Stimulated activated naive B cell treated with anti-CD40 and anti-IgM and Interleukin-4, amounts not matched to agents 10 μg/mL and 1 μg/mL and 100 μg/mL, for 72 hours (primary cell): ENCODE data around the gene NAA16.

Source experiments
- ATAC-seq, 2 donors: fragments of 150-1000 bp; cut with Tn5 transposase; replicated peaks; 2 replicates each; pipeline ENCODE4 v1.10.0; 2021; ENCODE audit warnings: moderate library complexity in 1 of 2
- DNase-seq: peaks from one replicate; pipeline ENCODE4 v3.0.0; 2021
- H3K27ac Mint-ChIP-seq: one replicate; pipeline ENCODE4 v1.8.0; 2022; ENCODE audit warnings: mild to moderate bottlenecking, mixed read lengths
- H3K27me3 Mint-ChIP-seq, 2 donors: one replicate each; pipeline ENCODE4 v1.8.0; 2022; ENCODE audit warnings: mixed read lengths in 2 of 2
- H3K36me3 Mint-ChIP-seq, 2 donors: one replicate each; pipeline ENCODE4 v1.8.0; 2022; ENCODE audit warnings: mixed read lengths in 2 of 2, mild to moderate bottlenecking in 1 of 2
- H3K4me1 Mint-ChIP-seq, 2 donors: one replicate each; pipeline ENCODE4 v1.8.0; 2022; ENCODE audit warnings: mixed read lengths in 2 of 2, mild to moderate bottlenecking in 1 of 2
- H3K4me3 Mint-ChIP-seq, 2 donors: one replicate each; pipeline ENCODE4 v1.8.0; 2022; ENCODE audit warnings: mild to moderate bottlenecking in 2 of 2, mixed read lengths in 2 of 2, moderate library complexity in 1 of 2
- H3K9me3 Mint-ChIP-seq, 2 donors: one replicate each; pipeline ENCODE4 v1.8.0; 2022; ENCODE audit warnings: mixed read lengths in 2 of 2, mild to moderate bottlenecking in 1 of 2

The NAA16 gene

DNA sequence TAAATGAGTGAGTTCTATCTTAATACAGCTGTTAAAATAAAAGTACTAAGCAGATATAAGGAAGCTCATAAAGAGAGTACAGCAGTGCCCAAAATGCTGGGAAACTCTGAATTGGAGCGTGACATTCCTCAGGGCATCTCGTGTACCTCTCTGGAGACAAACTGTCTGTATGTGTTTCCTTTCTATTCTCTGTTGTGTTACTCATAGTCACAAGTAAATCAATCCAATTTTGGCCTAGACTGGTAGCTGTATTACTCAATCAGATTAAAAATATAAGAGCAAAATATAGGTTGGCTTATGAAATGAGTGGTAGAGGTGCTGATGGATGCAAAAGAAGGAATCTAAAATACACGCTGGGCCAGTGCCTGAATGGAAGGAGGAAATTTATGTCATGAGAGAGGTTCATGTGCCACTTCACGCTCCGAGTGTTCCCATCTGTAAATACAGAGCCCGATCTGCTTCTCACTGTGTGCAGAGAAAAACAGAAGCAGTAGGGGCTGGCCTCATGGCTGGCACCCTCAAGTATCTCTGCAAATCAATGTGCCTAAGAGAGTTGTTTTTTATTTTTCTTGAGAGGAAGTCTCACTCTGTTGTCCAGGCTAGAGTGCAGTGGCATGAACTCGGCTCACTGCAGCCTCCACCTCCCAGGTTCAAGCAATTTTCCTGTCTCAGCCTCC, 87.6 kb downstream of the NAA16 start:
- peaks cover 0 to 2% of the 10 kb centered on the region in 2 donors for H3K36me3 Mint-ChIP-seq
- H3K4me1 Mint-ChIP-seq: no peaks in the 10 kb centered on the region
- ATAC-seq (no peak), DNase-seq (no peak)
- H3K4me3 Mint-ChIP-seq: no peak overlapping the region
- no peak overlapping the region for H3K27ac Mint-ChIP-seq
- H3K9me3 Mint-ChIP-seq: peaks cover 2 to 5% of the 10 kb centered on the region in 2 donors
- H3K27me3 Mint-ChIP-seq: peaks cover 2 to 3% of the 10 kb centered on the region in 2 donors

DNA sequence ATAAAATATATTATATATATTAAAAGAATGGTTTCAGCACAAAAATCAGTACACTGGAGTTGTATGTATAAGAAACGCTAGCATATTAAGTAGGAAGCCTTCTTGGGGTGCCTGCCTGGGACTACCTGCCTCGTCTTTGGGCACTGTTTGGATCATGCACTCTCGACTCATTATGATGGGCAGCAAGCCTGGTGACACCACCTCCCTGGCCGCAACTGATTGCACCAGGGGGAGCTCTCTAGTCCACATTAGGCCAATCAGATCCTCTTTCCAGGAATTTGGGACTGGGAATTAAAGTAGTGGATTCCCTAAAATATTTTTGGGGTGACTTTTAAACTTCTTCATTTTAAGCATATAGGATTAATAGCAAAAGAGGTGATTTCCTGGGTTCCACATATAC, 90.3 kb downstream of the NAA16 start:
- ATAC-seq: no peak
- Mint-ChIP-seq H3K9me3 (peaks cover 0 to 2% of the 10 kb centered on the region in 2 donors), H3K36me3 (no peaks in the 10 kb centered on the region), H3K4me3 (no peak overlapping the region), H3K27me3 (no peaks in the 10 kb centered on the region), H3K4me1 (no peaks in the 10 kb centered on the region), H3K27ac (no peak overlapping the region)
- DNase-seq: no peak

DNA sequence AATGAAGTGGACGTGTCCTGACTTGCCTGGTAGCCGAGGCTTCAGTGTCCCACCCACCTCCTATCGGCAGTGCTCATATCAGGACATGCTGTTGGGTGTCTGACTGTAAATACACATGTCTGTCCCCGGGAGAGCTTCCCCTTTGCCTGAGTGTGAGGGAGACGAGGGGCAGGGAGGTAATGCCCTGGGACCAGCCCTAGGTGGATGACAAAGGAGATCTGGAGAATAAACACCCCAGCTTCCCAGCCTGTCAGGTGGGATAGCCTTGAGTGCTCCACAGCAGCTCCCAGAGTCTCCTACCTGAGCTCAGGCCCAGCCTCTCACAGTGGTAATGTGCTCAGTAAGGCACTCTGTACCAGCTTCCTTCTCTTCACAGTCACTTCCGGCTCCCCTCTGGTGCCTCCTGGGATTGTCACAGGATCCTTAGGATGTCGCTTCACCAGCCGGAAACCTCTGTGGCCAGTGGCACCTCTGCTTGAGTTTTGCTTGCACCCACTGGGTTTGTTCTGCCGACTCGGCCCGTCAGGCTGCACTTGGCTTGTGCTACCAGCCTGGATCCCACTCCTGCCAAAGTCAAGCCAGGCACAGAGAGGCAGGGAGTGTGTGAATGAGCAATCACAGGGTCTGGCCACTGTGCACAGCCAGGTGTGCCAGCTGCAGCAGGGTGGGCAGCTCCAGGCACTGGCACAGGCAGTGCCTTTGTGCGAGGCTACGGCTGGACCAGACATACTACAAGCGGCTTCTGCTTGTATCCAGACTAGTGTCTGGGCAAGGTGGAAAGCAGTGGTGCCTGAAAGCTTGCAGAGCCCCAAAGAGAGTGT, 91.8 kb downstream of the NAA16 start:
- DNase-seq (no peak), ATAC-seq (no peak)
- Mint-ChIP-seq H3K4me1 (no peaks in the 10 kb centered on the region), H3K9me3 (peaks cover 0 to 2% of the 10 kb centered on the region in 2 donors), H3K36me3 (no peaks in the 10 kb centered on the region), H3K27me3 (no peaks in the 10 kb centered on the region), H3K4me3 (no peak overlapping the region), H3K27ac (no peak overlapping the region)

DNA sequence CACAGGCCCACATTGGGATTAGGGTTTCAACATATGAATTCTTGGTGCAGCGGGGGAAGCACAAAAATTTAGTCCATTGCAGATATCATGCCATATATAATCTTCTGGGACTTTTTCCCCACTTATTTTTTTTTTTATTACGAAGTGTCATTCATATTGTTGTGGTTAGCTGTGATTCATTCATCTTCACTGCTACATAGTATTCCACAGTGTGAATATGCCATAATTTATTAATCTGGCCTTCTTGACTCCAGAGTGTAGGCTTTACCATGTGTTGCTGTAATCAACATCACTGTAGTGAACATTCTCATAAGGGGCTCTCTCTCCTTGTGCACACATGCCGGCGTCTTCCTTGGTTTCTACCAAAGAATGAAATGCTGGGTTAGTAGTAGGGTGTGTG, 92.9 kb downstream of the NAA16 start:
- Mint-ChIP-seq H3K4me3 (no peak overlapping the region), H3K4me1 (no peaks in the 10 kb centered on the region), H3K27me3 (no peaks in the 10 kb centered on the region), H3K9me3 (peaks cover 0 to 2% of the 10 kb centered on the region in 2 donors), H3K27ac (no peak overlapping the region), H3K36me3 (no peaks in the 10 kb centered on the region)
- DNase-seq (no peak), ATAC-seq (no peak)

DNA sequence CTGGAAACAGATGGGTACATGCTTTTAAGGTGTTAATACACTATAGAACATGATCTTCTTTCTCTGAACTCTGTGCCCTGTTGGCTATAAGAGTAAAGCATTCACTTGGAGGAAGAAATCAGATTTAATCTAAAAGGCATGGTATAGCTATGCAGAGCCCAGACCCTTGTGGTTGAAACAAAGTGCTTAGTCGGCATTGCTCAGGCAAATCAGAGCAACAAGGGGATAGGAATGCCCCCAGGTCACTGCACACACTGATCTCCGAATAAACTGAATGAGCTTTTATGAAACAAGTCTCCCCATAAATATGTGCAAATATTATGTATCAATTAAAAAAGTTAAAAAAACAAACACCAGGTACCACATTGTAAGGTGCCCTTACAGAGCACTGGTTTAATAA, 94.3 kb downstream of the NAA16 start:
- Mint-ChIP-seq H3K9me3 (peaks cover 0 to 2% of the 10 kb centered on the region in 2 donors), H3K36me3 (no peaks in the 10 kb centered on the region), H3K27ac (no peak overlapping the region), H3K4me1 (no peaks in the 10 kb centered on the region), H3K27me3 (peaks cover 4% of the 10 kb centered on the region in 2 donors), H3K4me3 (no peak overlapping the region)
- ATAC-seq: no peak
- DNase-seq: no peak

DNA sequence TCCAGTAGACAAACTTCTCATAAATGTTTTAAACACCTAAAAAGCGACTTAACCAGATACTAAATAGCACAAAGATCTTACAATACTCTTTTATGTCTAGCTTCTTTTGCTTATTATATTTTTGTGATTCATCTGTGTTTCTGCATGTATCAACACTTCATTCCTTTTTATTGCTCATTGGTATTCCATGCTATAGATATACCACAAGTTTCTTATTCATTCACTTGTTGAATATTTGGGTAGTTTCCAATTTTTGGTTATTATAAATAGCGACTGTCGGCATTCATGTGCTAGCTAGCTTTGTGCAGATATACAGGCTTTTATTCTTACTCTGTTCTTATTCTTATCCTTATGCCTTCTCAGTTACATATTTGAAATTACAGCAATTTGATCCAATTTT, 96.3 kb downstream of the NAA16 start:
- ATAC-seq: no peak
- Mint-ChIP-seq H3K36me3 (no peaks in the 10 kb centered on the region), H3K4me1 (no peaks in the 10 kb centered on the region), H3K27ac (no peak overlapping the region), H3K9me3 (peaks cover 0 to 2% of the 10 kb centered on the region in 2 donors), H3K4me3 (no peak overlapping the region), H3K27me3 (peaks cover 4% of the 10 kb centered on the region in 2 donors)
- no peak for DNase-seq

DNA sequence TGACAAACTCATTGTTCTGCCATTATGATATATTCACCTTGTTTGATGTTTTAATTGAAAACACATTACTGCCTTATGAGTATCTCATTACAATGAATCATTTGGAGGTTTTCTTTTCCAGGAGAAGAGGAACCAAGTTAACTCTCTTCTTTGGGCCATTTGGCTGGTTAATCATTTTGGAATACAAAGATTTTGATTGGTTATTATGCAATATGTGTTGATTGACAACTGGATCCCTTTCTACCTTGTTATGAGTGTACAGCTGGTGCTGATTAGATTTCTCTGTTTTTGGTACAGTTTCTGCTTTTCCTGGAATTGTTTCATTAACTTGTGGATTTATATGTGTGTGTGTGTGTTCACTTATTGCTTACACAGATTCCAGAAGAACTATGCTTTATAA, 97.1 kb downstream of the NAA16 start:
- no peaks in the 10 kb centered on the region for H3K36me3 Mint-ChIP-seq
- ATAC-seq (no peak), DNase-seq (no peak)
- no peak overlapping the region for H3K27ac Mint-ChIP-seq
- no peak overlapping the region for H3K4me3 Mint-ChIP-seq
- peaks cover 4% of the 10 kb centered on the region in 2 donors for H3K27me3 Mint-ChIP-seq
- H3K4me1 Mint-ChIP-seq: no peaks in the 10 kb centered on the region
- peaks cover 0 to 2% of the 10 kb centered on the region in 2 donors for H3K9me3 Mint-ChIP-seq

DNA sequence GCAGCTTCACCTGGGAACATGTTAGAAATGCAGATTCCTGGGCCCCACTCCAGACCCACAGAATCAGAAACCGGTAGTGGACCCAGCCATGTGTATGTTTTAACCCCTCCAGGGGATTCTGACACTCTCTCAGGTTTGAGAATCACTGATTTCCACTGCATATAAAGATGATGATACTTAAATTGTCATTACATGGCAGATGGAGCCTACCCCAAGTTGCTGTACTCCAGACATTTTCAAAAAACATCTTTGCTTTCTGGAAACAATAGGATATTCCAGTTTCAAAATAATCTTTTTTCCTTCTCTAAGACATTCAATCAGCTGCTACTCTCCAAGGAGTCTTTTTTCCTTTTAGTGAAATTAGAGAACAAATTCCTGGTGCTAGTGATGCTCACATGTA, 97.7 kb downstream of the NAA16 start:
- peaks cover 0 to 1% of the 10 kb centered on the region in 2 donors for H3K9me3 Mint-ChIP-seq
- DNase-seq (no peak), ATAC-seq (no peak)
- peaks cover 4% of the 10 kb centered on the region in 2 donors for H3K27me3 Mint-ChIP-seq
- no peak overlapping the region for H3K4me3 Mint-ChIP-seq
- H3K36me3 Mint-ChIP-seq: no peaks in the 10 kb centered on the region
- no peak overlapping the region for H3K27ac Mint-ChIP-seq
- H3K4me1 Mint-ChIP-seq: no peaks in the 10 kb centered on the region

DNA sequence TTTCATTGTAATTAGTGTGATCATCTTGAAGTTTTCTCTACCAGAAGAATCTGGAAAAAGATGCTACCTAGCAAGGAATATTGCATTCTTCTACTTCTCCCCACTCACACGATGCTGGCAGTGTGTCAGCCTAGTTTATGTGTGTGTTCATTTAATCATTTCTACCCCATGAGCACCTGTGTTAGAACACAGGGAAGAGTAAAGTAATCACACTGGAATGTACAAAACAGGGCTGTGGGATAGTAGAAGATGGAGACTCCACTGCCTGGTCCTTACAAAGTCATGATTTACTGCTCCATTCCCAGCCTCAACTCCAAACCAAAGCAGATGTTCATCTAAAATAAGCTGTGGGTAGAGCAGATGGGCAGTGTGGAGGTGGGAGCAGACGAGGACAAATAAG, 98.5 kb downstream of the NAA16 start:
- no peak for DNase-seq
- no peaks in the 10 kb centered on the region for H3K36me3 Mint-ChIP-seq
- peaks cover 4% of the 10 kb centered on the region in 2 donors for H3K27me3 Mint-ChIP-seq
- no peak overlapping the region for H3K27ac Mint-ChIP-seq
- H3K4me1 Mint-ChIP-seq: no peaks in the 10 kb centered on the region
- no peak overlapping the region for H3K4me3 Mint-ChIP-seq
- H3K9me3 Mint-ChIP-seq: no peaks in the 10 kb centered on the region
- ATAC-seq: no peak

DNA sequence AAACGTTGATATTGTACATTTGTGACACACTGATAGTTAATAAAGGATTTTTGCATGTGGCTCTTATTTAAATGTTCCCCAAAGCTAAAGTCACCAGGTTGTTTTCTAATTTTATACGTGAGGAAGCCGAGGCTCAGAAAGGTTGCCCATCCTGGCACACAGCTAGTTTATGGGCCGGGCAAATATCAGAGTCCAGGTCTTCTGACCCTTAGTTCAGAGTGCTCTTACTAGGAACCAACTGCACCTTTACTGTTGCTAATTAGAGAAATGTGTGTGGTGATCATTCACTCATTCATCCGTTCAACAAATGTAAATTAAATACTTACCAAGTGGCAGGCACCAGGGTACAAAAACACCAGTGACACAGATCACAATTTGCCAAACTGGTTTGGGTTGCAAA, 100.0 kb downstream of the NAA16 start:
- Mint-ChIP-seq H3K36me3 (no peaks in the 10 kb centered on the region), H3K27me3 (peaks cover 4% of the 10 kb centered on the region in 2 donors), H3K9me3 (no peaks in the 10 kb centered on the region), H3K4me1 (no peaks in the 10 kb centered on the region), H3K4me3 (no peak overlapping the region), H3K27ac (no peak overlapping the region)
- no peak for DNase-seq
- ATAC-seq: no peak

DNA sequence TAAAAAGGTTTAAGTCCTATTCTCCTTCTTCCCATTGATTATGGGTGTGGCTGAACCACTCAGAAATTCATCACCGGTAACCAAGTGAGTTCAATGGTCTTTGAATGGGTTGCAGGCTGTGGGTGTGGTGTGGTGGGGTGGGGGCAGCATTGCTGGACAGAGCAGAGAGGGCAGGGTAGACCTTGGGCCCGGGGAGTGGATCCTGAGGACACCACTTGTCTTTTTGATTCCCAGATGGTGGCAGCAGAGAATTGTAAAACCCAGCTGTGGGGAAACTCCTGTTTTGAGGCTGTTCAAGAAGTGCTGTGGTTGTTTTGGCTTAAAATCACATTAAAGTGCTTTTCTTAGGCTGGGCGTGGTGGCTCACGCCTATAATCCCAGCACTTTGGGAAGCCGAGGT, 100.5 kb downstream of the NAA16 start:
- Mint-ChIP-seq H3K36me3 (no peaks in the 10 kb centered on the region), H3K9me3 (no peaks in the 10 kb centered on the region), H3K4me1 (no peaks in the 10 kb centered on the region), H3K27me3 (peaks cover 4% of the 10 kb centered on the region in 2 donors), H3K27ac (no peak overlapping the region), H3K4me3 (no peak overlapping the region)
- ATAC-seq (peak; percentile 48 to 59), DNase-seq (no peak)

DNA sequence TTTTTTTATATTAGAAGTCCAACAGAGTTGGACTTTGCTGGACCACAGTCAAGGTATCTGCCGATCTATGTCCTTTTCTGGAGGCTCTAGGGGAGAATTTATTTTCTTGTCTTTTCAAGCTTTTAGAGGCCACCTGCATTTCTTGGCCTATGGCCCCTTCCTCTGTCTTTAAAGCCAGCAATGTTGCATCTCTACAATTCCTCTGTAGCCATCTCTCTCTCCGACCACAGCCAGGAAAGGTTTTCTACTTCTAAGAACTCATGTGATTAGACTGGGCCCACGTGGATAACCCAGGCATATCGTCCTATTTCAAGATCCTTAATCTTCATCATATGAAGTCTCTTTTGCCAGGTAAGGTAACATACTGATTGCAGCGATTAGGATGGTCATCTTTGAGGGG, 102.8 kb downstream of the NAA16 start:
- no peaks in the 10 kb centered on the region for H3K36me3 Mint-ChIP-seq
- peaks cover 4 to 5% of the 10 kb centered on the region in 2 donors for H3K27me3 Mint-ChIP-seq
- no peak overlapping the region for H3K27ac Mint-ChIP-seq
- no peaks in the 10 kb centered on the region for H3K9me3 Mint-ChIP-seq
- ATAC-seq (no peak), DNase-seq (no peak)
- no peaks in the 10 kb centered on the region for H3K4me1 Mint-ChIP-seq
- H3K4me3 Mint-ChIP-seq: no peak overlapping the region

DNA sequence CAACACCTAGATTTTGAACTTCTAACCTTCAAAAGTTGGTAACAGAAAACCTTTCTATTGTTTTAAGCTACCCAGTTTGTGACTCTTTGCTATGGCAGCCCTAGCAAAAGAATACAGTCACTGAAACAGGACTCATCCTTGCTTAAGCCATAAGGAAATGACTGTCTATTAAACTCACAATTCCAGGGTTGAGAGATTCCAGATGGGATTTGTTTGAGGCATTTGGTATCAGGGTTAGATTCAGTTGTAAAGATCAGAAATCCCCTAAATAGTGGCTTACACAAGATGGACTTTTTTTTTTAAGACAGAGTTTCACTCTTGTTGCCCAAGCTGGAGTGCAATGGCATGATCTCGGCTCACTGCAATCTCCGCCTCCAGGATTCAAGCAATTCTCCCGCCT, 105.2 kb downstream of the NAA16 start:
- no peaks in the 10 kb centered on the region for H3K9me3 Mint-ChIP-seq
- peaks cover 4 to 5% of the 10 kb centered on the region in 2 donors for H3K27me3 Mint-ChIP-seq
- H3K36me3 Mint-ChIP-seq: no peaks in the 10 kb centered on the region
- H3K27ac Mint-ChIP-seq: no peak overlapping the region
- no peaks in the 10 kb centered on the region for H3K4me1 Mint-ChIP-seq
- ATAC-seq (no peak), DNase-seq (no peak)
- H3K4me3 Mint-ChIP-seq: no peak overlapping the region

DNA sequence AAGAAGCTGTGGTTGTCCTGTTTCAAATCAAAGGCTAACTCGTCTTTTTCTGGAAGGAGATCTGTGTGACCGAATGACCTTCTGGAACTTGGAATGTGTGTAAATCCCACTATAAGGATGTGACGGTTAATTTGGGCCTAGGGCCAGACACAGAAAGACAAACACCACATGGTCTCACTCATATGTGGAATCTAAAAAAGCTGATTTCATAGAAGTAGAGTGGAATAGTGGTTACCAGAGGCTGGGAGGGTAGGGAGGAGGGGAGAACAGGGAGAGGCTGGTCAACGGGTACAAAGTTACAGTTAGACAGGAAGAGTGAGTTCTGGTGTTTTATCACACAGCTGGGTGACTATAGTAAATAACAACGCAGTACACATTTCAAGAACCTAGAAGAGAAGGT, 107.0 kb downstream of the NAA16 start:
- H3K4me1 Mint-ChIP-seq: no peaks in the 10 kb centered on the region
- H3K27ac Mint-ChIP-seq: no peak overlapping the region
- H3K27me3 Mint-ChIP-seq: peaks cover 4 to 5% of the 10 kb centered on the region in 2 donors
- ATAC-seq (no peak), DNase-seq (no peak)
- no peaks in the 10 kb centered on the region for H3K9me3 Mint-ChIP-seq
- H3K4me3 Mint-ChIP-seq: no peak overlapping the region
- no peaks in the 10 kb centered on the region for H3K36me3 Mint-ChIP-seq

DNA sequence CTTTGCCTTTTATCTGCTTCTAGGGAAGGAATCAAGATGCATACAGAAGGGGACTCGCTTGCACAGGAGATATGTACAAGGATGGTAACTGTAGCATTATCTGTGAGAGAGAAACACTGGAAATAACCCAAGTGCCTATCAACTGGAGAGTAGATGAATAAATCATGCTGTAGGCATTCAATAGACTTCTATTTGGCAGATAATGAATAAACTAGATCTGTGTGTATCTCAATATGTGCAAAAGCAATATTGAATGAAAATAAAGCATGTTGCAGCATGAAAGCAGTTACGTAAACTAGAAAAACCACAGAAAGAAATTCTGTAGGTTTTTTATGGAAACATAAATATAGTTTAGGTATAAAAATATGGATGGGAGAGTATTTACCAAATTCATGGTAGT, 107.7 kb downstream of the NAA16 start:
- DNase-seq (no peak), ATAC-seq (no peak)
- H3K4me1 Mint-ChIP-seq: no peaks in the 10 kb centered on the region
- H3K27me3 Mint-ChIP-seq: peaks cover 4 to 5% of the 10 kb centered on the region in 2 donors
- H3K4me3 Mint-ChIP-seq: no peak overlapping the region
- H3K9me3 Mint-ChIP-seq: no peaks in the 10 kb centered on the region
- no peaks in the 10 kb centered on the region for H3K36me3 Mint-ChIP-seq
- no peak overlapping the region for H3K27ac Mint-ChIP-seq
